ENCODE results near the gene MTOR.

MTOR gene

DNA sequence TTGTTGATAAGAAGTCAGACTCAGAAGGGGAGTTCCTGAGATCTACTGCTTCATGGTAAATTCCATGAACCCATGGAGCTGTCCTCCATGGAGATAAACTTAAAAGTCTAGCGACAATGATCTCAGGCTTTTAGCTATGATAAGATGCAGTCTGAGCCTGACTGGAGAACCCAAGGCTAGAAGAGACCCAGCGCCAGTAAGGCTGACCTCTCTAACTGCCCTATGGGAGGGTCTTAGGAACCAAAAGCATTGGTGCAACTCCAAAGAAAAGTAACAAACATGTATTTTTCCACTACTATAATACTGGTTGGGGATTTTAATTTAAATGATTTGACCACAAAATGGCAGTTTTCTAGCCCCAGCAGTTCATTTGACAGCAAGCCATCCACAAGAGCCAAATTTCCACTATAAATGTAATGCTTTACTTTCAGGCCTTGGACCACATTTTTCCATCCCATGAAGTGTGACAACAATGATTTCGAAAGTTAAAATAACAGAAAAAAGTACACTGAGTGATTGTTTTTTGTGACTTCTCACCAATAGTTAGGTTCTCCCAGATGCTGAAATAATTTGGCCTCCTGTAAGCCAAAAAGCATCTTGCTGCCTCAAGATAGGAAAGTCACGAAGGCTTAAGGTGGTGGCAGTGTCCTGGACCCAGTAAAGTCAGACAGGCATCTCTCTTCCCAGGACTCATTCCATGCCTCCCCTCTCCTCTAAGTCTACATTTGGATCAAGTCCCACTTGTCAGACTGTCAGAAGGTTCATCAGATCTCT lies 119.5 kb downstream of the MTOR start:
- Histone ChIP-seq H3K9me2 (replicated peaks; ENCODE audit: insufficient read depth, low read length) (no peaks in the 10 kb centered on the region), H3K79me2 (ENCODE audit: low read length) (no peaks in the 10 kb centered on the region), H3K36me3 (replicated peaks; ENCODE audit: insufficient read depth, low read length) (peaks cover 8% of the 10 kb centered on the region; the same call in 1 of the 2 replicates), H3K4me2 (ENCODE audit: low read depth, low read length) (no peak overlapping the region), H3K4me1 (ENCODE audit: low read length) (no peaks in the 10 kb centered on the region), H2AFZ (ENCODE audit: low read length) (no peak overlapping the region), H3K9ac (ENCODE audit: low read length) (no peak overlapping the region), H3K27ac (ENCODE audit: low read length) (no peak overlapping the region), H3K27me3 (replicated peaks; ENCODE audit: insufficient read depth, low read length) (no peaks in the 10 kb centered on the region), H3F3A (ENCODE audit: insufficient read depth, low read length) (no peaks in the 10 kb centered on the region), H4K20me1 (ENCODE audit: insufficient read depth, low read length) (no peaks in the 10 kb centered on the region), H3K4me3 (ENCODE audit: low read length) (no peak overlapping the region), H3K9me3 (replicated peaks; ENCODE audit: insufficient read depth, low read length) (no peaks in the 10 kb centered on the region)
- no peak for DNase-seq
- TF ChIP-seq EZH2phosphoT487 (IDR thresholded peaks at IDR 0.05; ENCODE audit: low read length), result no peak
- TF ChIP-seq EZH2 (optimal IDR thresholded peaks at IDR 0.05; ENCODE audit: low read depth, low read length), result no peak
- TF ChIP-seq, protein P1, sequence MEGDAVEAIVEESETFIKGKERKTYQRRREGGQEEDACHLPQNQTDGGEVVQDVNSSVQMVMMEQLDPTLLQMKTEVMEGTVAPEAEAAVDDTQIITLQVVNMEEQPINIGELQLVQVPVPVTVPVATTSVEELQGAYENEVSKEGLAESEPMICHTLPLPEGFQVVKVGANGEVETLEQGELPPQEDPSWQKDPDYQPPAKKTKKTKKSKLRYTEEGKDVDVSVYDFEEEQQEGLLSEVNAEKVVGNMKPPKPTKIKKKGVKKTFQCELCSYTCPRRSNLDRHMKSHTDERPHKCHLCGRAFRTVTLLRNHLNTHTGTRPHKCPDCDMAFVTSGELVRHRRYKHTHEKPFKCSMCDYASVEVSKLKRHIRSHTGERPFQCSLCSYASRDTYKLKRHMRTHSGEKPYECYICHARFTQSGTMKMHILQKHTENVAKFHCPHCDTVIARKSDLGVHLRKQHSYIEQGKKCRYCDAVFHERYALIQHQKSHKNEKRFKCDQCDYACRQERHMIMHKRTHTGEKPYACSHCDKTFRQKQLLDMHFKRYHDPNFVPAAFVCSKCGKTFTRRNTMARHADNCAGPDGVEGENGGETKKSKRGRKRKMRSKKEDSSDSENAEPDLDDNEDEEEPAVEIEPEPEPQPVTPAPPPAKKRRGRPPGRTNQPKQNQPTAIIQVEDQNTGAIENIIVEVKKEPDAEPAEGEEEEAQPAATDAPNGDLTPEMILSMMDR (IDR thresholded peaks at IDR 0.05; ENCODE audit: low read length), result no peak

DNA sequence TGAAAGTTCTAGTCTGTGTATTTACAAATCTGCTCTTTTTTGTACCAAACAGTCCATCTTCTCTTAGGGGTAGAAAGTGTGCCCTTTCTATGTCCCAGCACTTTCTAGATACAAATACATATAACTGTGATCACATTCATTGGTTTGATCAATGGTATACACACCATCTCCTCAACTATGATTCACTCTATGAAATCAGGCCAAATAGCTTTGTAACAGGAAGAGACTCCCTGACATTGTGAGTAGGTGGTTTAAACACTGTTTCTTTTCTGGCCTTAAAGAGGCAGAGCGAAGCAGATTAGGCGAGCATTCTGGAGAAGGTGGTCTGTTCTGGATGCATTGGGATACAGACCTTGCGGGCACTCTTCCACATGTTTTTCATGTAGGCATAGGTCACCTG lies 123.4 kb downstream of the MTOR start:
- Histone ChIP-seq H3K27me3 (replicated peaks; ENCODE audit: insufficient read depth, low read length) (no peaks in the 10 kb centered on the region), H3K27ac (ENCODE audit: low read length) (no peak overlapping the region), H3K9ac (ENCODE audit: low read length) (no peak overlapping the region), H3K4me3 (ENCODE audit: low read length) (no peak overlapping the region), H4K20me1 (ENCODE audit: insufficient read depth, low read length) (no peaks in the 10 kb centered on the region), H3K4me2 (ENCODE audit: low read depth, low read length) (no peak overlapping the region), H3K9me2 (replicated peaks; ENCODE audit: insufficient read depth, low read length) (no peaks in the 10 kb centered on the region), H3K36me3 (replicated peaks; ENCODE audit: insufficient read depth, low read length) (peaks cover 9% of the 10 kb centered on the region; the same call in 1 of the 2 replicates), H3K9me3 (replicated peaks; ENCODE audit: insufficient read depth, low read length) (no peaks in the 10 kb centered on the region), H3F3A (ENCODE audit: insufficient read depth, low read length) (no peaks in the 10 kb centered on the region), H2AFZ (ENCODE audit: low read length) (no peak overlapping the region), H3K4me1 (ENCODE audit: low read length) (no peaks in the 10 kb centered on the region), H3K79me2 (ENCODE audit: low read length) (no peaks in the 10 kb centered on the region)
- TF ChIP-seq, protein P1 (IDR thresholded peaks at IDR 0.05; ENCODE audit: low read length), result no peak
- TF ChIP-seq EZH2phosphoT487 (IDR thresholded peaks at IDR 0.05; ENCODE audit: low read length), result no peak
- TF ChIP-seq EZH2 (optimal IDR thresholded peaks at IDR 0.05; ENCODE audit: low read depth, low read length), result no peak
- DNase-seq, result no peak

DNA sequence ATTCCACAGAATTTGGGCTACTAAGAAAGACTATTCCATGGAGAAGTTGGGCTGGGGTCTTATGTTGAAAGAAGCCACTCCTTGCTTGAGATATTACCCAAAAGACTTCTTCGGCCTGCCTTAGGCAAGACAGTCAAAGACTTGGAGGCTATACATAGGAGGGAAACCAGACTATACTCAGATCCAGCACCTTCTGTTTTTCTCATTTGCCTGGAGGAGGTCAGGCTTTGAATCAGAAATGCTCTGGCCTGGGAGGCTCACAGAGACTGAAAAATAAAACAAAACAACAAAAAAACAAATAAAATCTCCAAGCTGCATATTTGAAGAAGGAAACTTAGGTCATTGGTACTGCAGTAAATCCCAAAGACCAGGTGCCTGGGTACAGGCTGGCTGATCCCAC lies 124.3 kb downstream of the MTOR start:
- no peaks in the 10 kb centered on the region for H3K9me2 ChIP-seq (replicated peaks; ENCODE audit: insufficient read depth, low read length)
- H3K9ac ChIP-seq (ENCODE audit: low read length), result no peak overlapping the region
- no peak for DNase-seq
- H3K36me3 ChIP-seq (replicated peaks; ENCODE audit: insufficient read depth, low read length), result peaks cover 9% of the 10 kb centered on the region; the same call in 1 of the 2 replicates
- no peaks in the 10 kb centered on the region for H3K79me2 ChIP-seq (ENCODE audit: low read length)
- H4K20me1 ChIP-seq (ENCODE audit: insufficient read depth, low read length), result no peaks in the 10 kb centered on the region
- H3F3A ChIP-seq (ENCODE audit: insufficient read depth, low read length), result no peaks in the 10 kb centered on the region
- H3K4me1 ChIP-seq (ENCODE audit: low read length), result no peaks in the 10 kb centered on the region
- H2AFZ ChIP-seq (ENCODE audit: low read length), result no peak overlapping the region
- no peaks in the 10 kb centered on the region for H3K27me3 ChIP-seq (replicated peaks; ENCODE audit: insufficient read depth, low read length)
- H3K9me3 ChIP-seq (replicated peaks; ENCODE audit: insufficient read depth, low read length), result no peaks in the 10 kb centered on the region
- H3K4me2 ChIP-seq (ENCODE audit: low read depth, low read length), result no peak overlapping the region
- TF ChIP-seq EZH2phosphoT487 (IDR thresholded peaks at IDR 0.05; ENCODE audit: low read length) (no peak), EZH2 (optimal IDR thresholded peaks at IDR 0.05; ENCODE audit: low read depth, low read length) (no peak)
- TF ChIP-seq, protein P1 (IDR thresholded peaks at IDR 0.05; ENCODE audit: low read length), result no peak
- no peak overlapping the region for H3K27ac ChIP-seq (ENCODE audit: low read length)
- H3K4me3 ChIP-seq (ENCODE audit: low read length), result no peak overlapping the region
